NT2/D1 (cell line): ENCODE results near the gene MBNL1.

ENCODE experiments used
- SUZ12 ChIP-seq: IDR thresholded peaks from 2 replicates; pipeline ENCODE4 v1.6.1; 2011; ENCODE audit not compliant: insufficient read length, insufficient read depth; ENCODE audit errors: extremely low read depth
- ZNF274 ChIP-seq: IDR thresholded peaks from 2 replicates; pipeline ENCODE4 v1.6.1; 2011; ENCODE audit warnings: mild to moderate bottlenecking, low read depth, low read length

- TF ChIP-seq SUZ12 (no peak), ZNF274 (no peak)
Measured at GRCh38 chr3:152405915-152406802, 137.4 kb downstream of the MBNL1 start.
